Measurements from ENCODE around the gene TYRP1.

GRCh38 chr9:12657233-12657632, 36.0 kb upstream of the TYRP1 start:
- no peak for TF ChIP-seq CTCF (IDR thresholded peaks at IDR 0.05; ENCODE audit: insufficient read depth, low read length, poor library complexity, severe bottlenecking)
- no peak for TF ChIP-seq EZH2phosphoT487 (conservative IDR thresholded peaks at IDR 0.05; ENCODE audit: low read length)

Measured in SU-DHL-6 (cell line).